ENCODE measurements around the gene ENGASE. TPM values are rescaled to one million over a fixed set of nuclear protein-coding genes. Genes with fewer than 3 reads are reported as not detected.

ENGASE gene
- total and polyA plus RNA-seq, 2 donors (not counting 1 experiment from before 2014, with no cell fraction given): 92.1 to 122 TPM

GRCh38 chr17:79126139-79126538 is 51.5 kb downstream of the ENGASE start:
- ChIA-PET POLR2A (no interaction called here), CTCF (interaction anchor here (1.1 kb wide), 1 partner anchor 266 kb away, joined by 3 read pairs; no protein-coding TSS in a partner anchor)
- H3K4me3 Mint-ChIP-seq: no peak overlapping the region
- TF ChIP-seq EZH2 (IDR thresholded peaks at IDR 0.05; ENCODE audit: borderline replicate concordance, insufficient read depth, low read depth, low read length, poor library complexity, severe bottlenecking) (no peak), CTCF (IDR thresholded peaks at IDR 0.05) (no peak)
- no peak overlapping the region for H3K27ac Mint-ChIP-seq
- no peak for ATAC-seq (ENCODE audit: low read depth)
- no peak overlapping the region for H3K4me2 ChIP-seq (replicated peaks; ENCODE audit: low read depth, low read length, poor library complexity, severe bottlenecking)
- H4K20me1 ChIP-seq (ENCODE audit: control insufficient read depth, insufficient read depth, low read length, poor library complexity, severe bottlenecking): no peaks in the 10 kb centered on the region
- WGBS (ENCODE audit: insufficient coverage): 50% methylated on average over 10 of the region's 12 CpGs
- no peaks in the 10 kb centered on the region for H3K4me1 Mint-ChIP-seq
- H3K27me3 Mint-ChIP-seq: peaks cover 12% of the 10 kb centered on the region
- no peaks in the 10 kb centered on the region for H3K79me2 ChIP-seq (ENCODE audit: control insufficient read depth, insufficient read depth, low read length)
- H3K27me3 ChIP-seq (replicated peaks in 1 of 4; ENCODE audit: control extremely low read depth in 1 of 4, control insufficient read depth in 3 of 4, insufficient read depth in 4 of 4, low read length in 3 of 4): peaks cover 0 to 4% (median 0%) of the 10 kb centered on the region in 4 experiments
- H3K9ac ChIP-seq (ENCODE audit: low read length): no peak overlapping the region
- H3K9me3 ChIP-seq (ENCODE audit: control extremely low read depth in 1 of 3, control insufficient read depth in 2 of 3, insufficient read depth in 1 of 3, low read length in 2 of 3): peaks cover 0 to 3% (median 0%) of the 10 kb centered on the region in 3 donors
- H3K9me3 Mint-ChIP-seq (ENCODE audit: insufficient read depth): no peaks in the 10 kb centered on the region
- intact Hi-C loops (cut with micrococcal nuclease): no loop called here
- no peak overlapping the region for H2AFZ ChIP-seq (ENCODE audit: insufficient read depth, low read depth, low read length, poor library complexity, severe bottlenecking)
- no peak for DNase-seq
- no peaks in the 10 kb centered on the region for H3K36me3 ChIP-seq (replicated peaks in 1 of 2; ENCODE audit: control extremely low read depth in 1 of 2, control insufficient read depth in 1 of 2, extremely low read depth in 1 of 2, insufficient read depth in 2 of 2, low read length in 1 of 2)
- H3K4me1 ChIP-seq (ENCODE audit: control insufficient read depth in 2 of 2, insufficient read depth in 2 of 2, low read length in 2 of 2): no peaks in the 10 kb centered on the region
- no peak overlapping the region for H3K27ac ChIP-seq (ENCODE audit: low read length in 2 of 2)
- H3K4me3 ChIP-seq (ENCODE audit: control extremely low read depth in 1 of 5, extremely low read depth in 1 of 5, insufficient read depth in 1 of 5, low read depth in 2 of 5, low read length in 4 of 5): no peak overlapping the region

GRCh38 chr17:79127534-79128135 is 53.0 kb downstream of the ENGASE start:
- Histone ChIP-seq H3K36me3 (replicated peaks in 1 of 2; ENCODE audit: control extremely low read depth in 1 of 2, control insufficient read depth in 1 of 2, extremely low read depth in 1 of 2, insufficient read depth in 2 of 2, low read length in 1 of 2) (no peaks in the 10 kb centered on the region), H3K4me1 (ENCODE audit: control insufficient read depth in 2 of 2, insufficient read depth in 2 of 2, low read length in 2 of 2) (no peaks in the 10 kb centered on the region), H3K27me3 (replicated peaks in 1 of 4; ENCODE audit: control extremely low read depth in 1 of 4, control insufficient read depth in 3 of 4, insufficient read depth in 4 of 4, low read length in 3 of 4) (peaks cover 0 to 4% (median 0%) of the 10 kb centered on the region in 4 experiments), H3K9ac (ENCODE audit: low read length) (no peak overlapping the region), H3K79me2 (ENCODE audit: control insufficient read depth, insufficient read depth, low read length) (no peaks in the 10 kb centered on the region), H4K20me1 (ENCODE audit: control insufficient read depth, insufficient read depth, low read length, poor library complexity, severe bottlenecking) (no peaks in the 10 kb centered on the region), H3K9me3 (ENCODE audit: control extremely low read depth in 1 of 3, control insufficient read depth in 2 of 3, insufficient read depth in 1 of 3, low read length in 2 of 3) (peaks cover 0 to 3% (median 0%) of the 10 kb centered on the region in 3 donors), H3K27ac (ENCODE audit: low read length in 2 of 2) (no peak overlapping the region), H3K4me3 (ENCODE audit: control extremely low read depth in 1 of 5, extremely low read depth in 1 of 5, insufficient read depth in 1 of 5, low read depth in 2 of 5, low read length in 4 of 5) (no peak overlapping the region), H2AFZ (ENCODE audit: insufficient read depth, low read depth, low read length, poor library complexity, severe bottlenecking) (no peak overlapping the region), H3K4me2 (replicated peaks; ENCODE audit: low read depth, low read length, poor library complexity, severe bottlenecking) (no peak overlapping the region)
- no peaks in the 10 kb centered on the region for H3K9me3 Mint-ChIP-seq (ENCODE audit: insufficient read depth)
- no peaks in the 10 kb centered on the region for H3K4me1 Mint-ChIP-seq
- no peak overlapping the region for H3K27ac Mint-ChIP-seq
- DNase-seq: no peak
- no peak for ATAC-seq (ENCODE audit: low read depth)
- POLR2A ChIA-PET: no interaction called here
- peaks cover 20% of the 10 kb centered on the region for H3K27me3 Mint-ChIP-seq
- intact Hi-C loops (cut with micrococcal nuclease): no loop called here
- H3K4me3 Mint-ChIP-seq: no peak overlapping the region
- TF ChIP-seq CTCF (IDR thresholded peaks at IDR 0.05) (no peak), EZH2 (IDR thresholded peaks at IDR 0.05; ENCODE audit: borderline replicate concordance, insufficient read depth, low read depth, low read length, poor library complexity, severe bottlenecking) (no peak)
- WGBS (ENCODE audit: insufficient coverage): 84% methylated on average over 23 of the region's 23 CpGs
- CTCF ChIA-PET: no interaction called here
